SKM-1 (cell line): ENCODE measurements around the gene TNS1.
"Not testable (repeated sequence)": the region's sequence is repeated elsewhere in the genome, so short reads cannot be mapped to it uniquely, and the experiment has no call there.

ENCODE experiments used
- DNase-seq: peaks from one replicate; lab custom pipeline; 2025; ENCODE audit not compliant: unreplicated experiment; lab: John Stamatoyannopoulos, UW

Gene TNS1

GRCh38 chr2:218002845-218003180 is at the start of gene TNS1:
TNS1 (minus strand) TSS chr2:218002995; CDS start chr2:218002872, 123 bp downstream.
- no peak for DNase-seq

- no peak for DNase-seq
Measured at GRCh38 chr2:218051903-218052302, 49.1 kb upstream of the TNS1 start.

GRCh38 chr2:218047536-218048225 is 44.9 kb upstream of the TNS1 start:
- DNase-seq, result peak; percentile 39

GRCh38 chr2:218046238-218046637 is 43.4 kb upstream of the TNS1 start:
- DNase-seq, result peak; percentile 73

- DNase-seq, result not testable (repeated sequence)
Measured at GRCh38 chr2:218044599-218044998, 41.8 kb upstream of the TNS1 start.

- DNase-seq, result no peak
Measured at GRCh38 chr2:218043701-218044109, 40.9 kb upstream of the TNS1 start.

GRCh38 chr2:218043100-218043499 is 40.3 kb upstream of the TNS1 start:
- no peak for DNase-seq

GRCh38 chr2:218041302-218042168 is 38.7 kb upstream of the TNS1 start:
- DNase-seq, result no peak

- DNase-seq, result no peak
Measured at GRCh38 chr2:218040883-218041282, 38.1 kb upstream of the TNS1 start.

GRCh38 chr2:218039171-218039570 is 36.4 kb upstream of the TNS1 start:
- DNase-seq, result no peak

- DNase-seq, result no peak
Measured at GRCh38 chr2:218036371-218036770, 33.6 kb upstream of the TNS1 start.

- no peak for DNase-seq
Measured at GRCh38 chr2:218035463-218036100, 32.8 kb upstream of the TNS1 start.

- DNase-seq, result peak; percentile 55
Measured at GRCh38 chr2:218034497-218035213, 31.9 kb upstream of the TNS1 start.

- no peak for DNase-seq
Measured at GRCh38 chr2:218033590-218034496, 31.0 kb upstream of the TNS1 start.

- DNase-seq, result no peak
Measured at GRCh38 chr2:218033208-218033589, 30.4 kb upstream of the TNS1 start.

- no peak for DNase-seq
Measured at GRCh38 chr2:218032336-218033171, 29.8 kb upstream of the TNS1 start.

- DNase-seq, result no peak
Measured at GRCh38 chr2:218031771-218032257, 29.0 kb upstream of the TNS1 start.

- no peak for DNase-seq
Measured at GRCh38 chr2:218031261-218031660, 28.5 kb upstream of the TNS1 start.
